Ishikawa (cell line): ENCODE results near the gene GUCY1B1.

ENCODE experiments used
- CEBPB ChIP-seq: IDR thresholded peaks from 2 replicates; pipeline ENCODE4 v1.6.1; 2012
- CREB1 ChIP-seq: IDR thresholded peaks from 2 replicates; pipeline ENCODE4 v1.6.1; 2012; ENCODE audit warnings: low read depth
- EGR1 ChIP-seq: IDR thresholded peaks from 2 replicates; pipeline ENCODE4 v1.6.1; 2012
- EP300 ChIP-seq: IDR thresholded peaks from 2 replicates; pipeline ENCODE4 v1.6.1; 2012; ENCODE audit warnings: borderline replicate concordance
- FOXM1 ChIP-seq: IDR thresholded peaks from 2 replicates; pipeline ENCODE4 v1.6.1; 2012; ENCODE audit warnings: low read depth, borderline replicate concordance
- NFIC ChIP-seq: IDR thresholded peaks from 2 replicates; pipeline ENCODE4 v1.6.1; 2012
- RAD21 ChIP-seq: IDR thresholded peaks from 2 replicates; pipeline ENCODE4 v1.6.1; 2012; ENCODE audit warnings: low read depth
- TAF1 ChIP-seq: IDR thresholded peaks from 2 replicates; pipeline ENCODE4 v1.6.1; 2012; ENCODE audit warnings: low read depth, mild to moderate bottlenecking
- TCF12 ChIP-seq: IDR thresholded peaks from 2 replicates; pipeline ENCODE4 v1.6.1; 2012; ENCODE audit warnings: low read depth
- TEAD4 ChIP-seq: IDR thresholded peaks from 2 replicates; pipeline ENCODE4 v1.6.1; 2012
- YY1 ChIP-seq: IDR thresholded peaks from 2 replicates; pipeline ENCODE4 v1.6.1; 2012; ENCODE audit warnings: low read depth
- ZBTB7A ChIP-seq: IDR thresholded peaks from 2 replicates; pipeline ENCODE4 v1.6.1; 2012; ENCODE audit warnings: low read depth
- TF ChIP-seq, protein P1 (sequence below): IDR thresholded peaks from 2 replicates; pipeline ENCODE4 v1.6.1; 2012
- TF ChIP-seq, protein P2 (sequence below): IDR thresholded peaks from 2 replicates; pipeline ENCODE4 v1.6.1; 2012; ENCODE audit warnings: low read depth, mild to moderate bottlenecking
- TF ChIP-seq, protein P3 (sequence below): IDR thresholded peaks from 2 replicates; pipeline ENCODE4 v1.6.1; 2012

The GUCY1B1 gene

DNA sequence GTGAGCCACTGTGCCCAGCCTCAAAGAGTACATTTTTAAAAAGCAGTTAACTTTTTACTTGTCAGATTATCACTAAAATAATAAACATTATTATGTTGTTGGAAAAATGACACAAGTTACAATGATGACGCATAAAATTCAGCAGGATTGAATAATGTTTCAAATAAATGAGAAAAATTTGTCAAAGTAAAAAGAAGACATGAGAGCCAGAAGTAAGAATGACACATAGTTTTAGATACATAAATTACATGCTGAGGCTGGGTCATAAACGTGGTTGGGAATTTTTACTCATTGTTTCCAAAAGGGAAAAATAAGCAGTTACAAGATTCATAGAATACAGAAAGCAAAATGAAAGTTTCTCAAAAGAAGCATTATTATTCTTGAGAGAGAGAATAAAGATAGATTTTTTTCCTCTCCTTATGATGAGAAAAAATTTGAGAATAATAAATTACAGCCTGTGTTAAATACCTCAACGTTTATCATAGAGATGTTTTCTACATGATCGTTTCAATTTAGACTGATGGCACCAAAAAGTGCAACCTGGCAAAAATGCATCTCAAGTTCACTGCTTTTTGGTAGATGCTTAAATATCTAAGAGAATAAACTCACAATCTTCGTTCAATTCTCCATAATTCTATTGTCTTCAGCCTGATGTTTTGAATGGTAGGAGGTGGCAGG, 40.4 kb downstream of the GUCY1B1 start:
- TF ChIP-seq, protein P1, sequence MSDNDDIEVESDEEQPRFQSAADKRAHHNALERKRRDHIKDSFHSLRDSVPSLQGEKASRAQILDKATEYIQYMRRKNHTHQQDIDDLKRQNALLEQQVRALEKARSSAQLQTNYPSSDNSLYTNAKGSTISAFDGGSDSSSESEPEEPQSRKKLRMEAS = no peak
- TF ChIP-seq EP300 (no peak), RAD21 (no peak)

DNA sequence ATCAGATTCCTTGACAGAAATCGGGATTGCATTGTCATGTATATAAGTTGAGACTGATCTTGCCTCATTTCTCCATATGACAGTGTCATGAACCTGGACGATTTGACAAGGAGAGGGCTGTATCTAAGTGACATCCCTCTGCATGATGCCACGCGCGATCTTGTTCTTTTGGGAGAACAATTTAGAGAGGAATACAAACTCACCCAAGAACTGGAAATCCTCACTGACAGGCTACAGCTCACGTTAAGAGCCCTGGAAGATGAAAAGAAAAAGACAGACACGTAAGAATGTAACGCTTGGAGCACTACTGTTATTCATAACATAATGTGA, 40.9 kb downstream of the GUCY1B1 start:
- no peak for TF ChIP-seq EGR1
- TF ChIP-seq CREB1 = no peak
- no peak for TF ChIP-seq TAF1
- TF ChIP-seq, protein P2, sequence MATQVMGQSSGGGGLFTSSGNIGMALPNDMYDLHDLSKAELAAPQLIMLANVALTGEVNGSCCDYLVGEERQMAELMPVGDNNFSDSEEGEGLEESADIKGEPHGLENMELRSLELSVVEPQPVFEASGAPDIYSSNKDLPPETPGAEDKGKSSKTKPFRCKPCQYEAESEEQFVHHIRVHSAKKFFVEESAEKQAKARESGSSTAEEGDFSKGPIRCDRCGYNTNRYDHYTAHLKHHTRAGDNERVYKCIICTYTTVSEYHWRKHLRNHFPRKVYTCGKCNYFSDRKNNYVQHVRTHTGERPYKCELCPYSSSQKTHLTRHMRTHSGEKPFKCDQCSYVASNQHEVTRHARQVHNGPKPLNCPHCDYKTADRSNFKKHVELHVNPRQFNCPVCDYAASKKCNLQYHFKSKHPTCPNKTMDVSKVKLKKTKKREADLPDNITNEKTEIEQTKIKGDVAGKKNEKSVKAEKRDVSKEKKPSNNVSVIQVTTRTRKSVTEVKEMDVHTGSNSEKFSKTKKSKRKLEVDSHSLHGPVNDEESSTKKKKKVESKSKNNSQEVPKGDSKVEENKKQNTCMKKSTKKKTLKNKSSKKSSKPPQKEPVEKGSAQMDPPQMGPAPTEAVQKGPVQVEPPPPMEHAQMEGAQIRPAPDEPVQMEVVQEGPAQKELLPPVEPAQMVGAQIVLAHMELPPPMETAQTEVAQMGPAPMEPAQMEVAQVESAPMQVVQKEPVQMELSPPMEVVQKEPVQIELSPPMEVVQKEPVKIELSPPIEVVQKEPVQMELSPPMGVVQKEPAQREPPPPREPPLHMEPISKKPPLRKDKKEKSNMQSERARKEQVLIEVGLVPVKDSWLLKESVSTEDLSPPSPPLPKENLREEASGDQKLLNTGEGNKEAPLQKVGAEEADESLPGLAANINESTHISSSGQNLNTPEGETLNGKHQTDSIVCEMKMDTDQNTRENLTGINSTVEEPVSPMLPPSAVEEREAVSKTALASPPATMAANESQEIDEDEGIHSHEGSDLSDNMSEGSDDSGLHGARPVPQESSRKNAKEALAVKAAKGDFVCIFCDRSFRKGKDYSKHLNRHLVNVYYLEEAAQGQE = no peak
- TF ChIP-seq, protein P1 = no peak
- no peak for TF ChIP-seq RAD21
- no peak for TF ChIP-seq ZBTB7A
- TF ChIP-seq TCF12 = no peak
- no peak for TF ChIP-seq EP300

DNA sequence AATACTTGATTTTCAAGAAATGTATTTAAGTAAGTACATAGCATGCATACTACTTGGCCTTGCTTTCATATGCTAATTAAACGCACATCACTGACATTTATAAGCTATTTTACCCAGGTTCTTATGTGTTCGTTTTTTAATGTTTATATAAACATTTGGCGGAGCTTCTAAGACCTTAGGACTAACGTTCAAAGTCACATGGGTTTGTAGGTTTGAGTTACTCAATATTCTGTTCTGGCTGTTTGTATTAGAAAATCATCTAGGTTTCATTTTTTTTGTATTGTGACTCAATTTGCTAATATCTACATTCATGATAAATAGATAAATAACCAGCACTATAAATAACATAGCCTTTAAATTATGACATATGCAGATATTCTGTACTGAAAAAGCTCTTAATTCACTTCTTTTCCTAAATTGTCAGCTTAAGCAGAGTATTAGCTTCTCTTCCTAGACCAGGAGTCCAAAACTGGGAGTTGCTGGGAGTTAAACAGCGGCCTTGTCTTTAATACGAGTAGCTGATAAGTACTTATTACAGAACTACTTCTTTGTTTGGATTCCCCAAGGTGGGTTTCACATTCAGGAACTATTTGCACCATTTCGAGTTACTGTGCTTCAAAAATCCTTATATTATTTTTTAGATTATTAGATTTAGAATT, 42.0 kb downstream of the GUCY1B1 start:
- TF ChIP-seq FOXM1 = no peak
- TF ChIP-seq RAD21 = no peak
- no peak for TF ChIP-seq TCF12
- no peak for TF ChIP-seq NFIC
- no peak for TF ChIP-seq YY1
- TF ChIP-seq, protein P3, sequence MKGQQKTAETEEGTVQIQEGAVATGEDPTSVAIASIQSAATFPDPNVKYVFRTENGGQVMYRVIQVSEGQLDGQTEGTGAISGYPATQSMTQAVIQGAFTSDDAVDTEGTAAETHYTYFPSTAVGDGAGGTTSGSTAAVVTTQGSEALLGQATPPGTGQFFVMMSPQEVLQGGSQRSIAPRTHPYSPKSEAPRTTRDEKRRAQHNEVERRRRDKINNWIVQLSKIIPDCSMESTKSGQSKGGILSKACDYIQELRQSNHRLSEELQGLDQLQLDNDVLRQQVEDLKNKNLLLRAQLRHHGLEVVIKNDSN = no peak
- TF ChIP-seq CREB1 = no peak

DNA sequence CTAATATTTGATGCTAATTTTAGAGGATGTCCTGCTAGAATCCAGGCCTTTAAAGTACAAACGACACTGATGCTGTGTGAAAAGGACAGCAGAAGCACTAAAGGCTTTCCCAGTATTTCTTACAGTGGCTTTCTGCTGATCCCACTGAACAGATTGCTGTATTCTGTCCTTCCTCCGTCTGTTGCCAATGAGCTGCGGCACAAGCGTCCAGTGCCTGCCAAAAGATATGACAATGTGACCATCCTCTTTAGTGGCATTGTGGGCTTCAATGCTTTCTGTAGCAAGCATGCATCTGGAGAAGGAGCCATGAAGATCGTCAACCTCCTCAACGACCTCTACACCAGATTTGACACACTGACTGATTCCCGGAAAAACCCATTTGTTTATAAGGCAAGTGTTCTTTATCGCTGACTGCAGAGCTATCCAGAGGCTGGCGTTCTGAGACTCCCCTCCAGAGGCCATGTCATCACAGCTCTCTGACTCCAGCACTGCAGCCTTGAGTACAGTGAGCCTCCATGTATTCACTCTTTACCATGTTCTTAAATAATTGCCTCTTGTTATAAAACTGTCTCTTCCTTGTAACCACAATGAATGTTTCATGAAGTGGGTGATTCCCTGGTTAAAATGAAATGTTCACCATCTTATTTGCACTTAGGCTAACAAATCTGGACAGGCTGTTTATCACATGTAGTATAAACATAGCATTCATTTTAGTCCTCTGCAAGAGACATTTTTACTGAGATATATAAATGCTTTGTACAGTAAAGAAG, 43.6 kb downstream of the GUCY1B1 start:
- TF ChIP-seq TEAD4 (no peak), EP300 (no peak), TCF12 (no peak), NFIC (no peak), CREB1 (no peak), TAF1 (no peak), EGR1 (no peak)
- TF ChIP-seq, protein P1 = no peak
- TF ChIP-seq, protein P3 = no peak

DNA sequence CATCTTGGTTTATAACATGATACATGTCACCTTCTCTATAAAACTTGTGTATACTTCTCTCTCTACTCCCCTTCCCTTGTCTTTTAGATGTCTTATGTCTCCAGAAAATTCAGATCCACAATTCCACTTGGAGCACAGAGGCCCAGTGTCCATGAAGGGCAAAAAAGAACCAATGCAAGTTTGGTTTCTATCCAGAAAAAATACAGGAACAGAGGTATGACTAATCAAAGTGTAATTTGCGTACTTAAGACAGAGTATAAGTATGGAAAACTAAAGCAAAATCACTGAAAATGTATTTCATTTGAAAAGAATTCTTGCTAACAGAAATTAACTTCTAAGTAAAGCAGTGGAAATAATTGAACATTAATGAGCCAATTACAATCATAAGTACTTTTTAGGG, 46.2 kb downstream of the GUCY1B1 start:
- TF ChIP-seq, protein P3 = no peak
- TF ChIP-seq TCF12 (no peak), FOXM1 (no peak), YY1 (no peak), EP300 (no peak), NFIC (no peak)
- TF ChIP-seq, protein P1 = no peak

DNA sequence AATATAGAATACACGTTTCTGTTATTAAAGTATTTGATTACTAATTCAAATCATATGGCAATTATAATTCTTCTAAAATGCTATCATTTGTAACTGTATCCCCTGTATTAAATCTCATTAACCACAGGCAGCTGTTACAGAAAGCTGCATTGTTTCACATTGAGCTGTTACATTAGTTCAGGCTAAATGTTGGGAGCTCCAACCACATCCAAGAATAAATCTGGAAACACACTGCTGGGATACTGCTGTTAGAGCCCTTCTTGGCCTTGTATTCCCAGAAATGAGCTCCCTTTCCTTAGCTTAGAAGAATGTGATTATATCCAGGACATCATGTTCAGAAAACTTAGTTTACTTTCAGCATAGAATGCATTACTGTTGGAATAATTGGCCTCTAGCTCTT, 48.2 kb downstream of the GUCY1B1 start:
- TF ChIP-seq NFIC (no peak), YY1 (no peak), EP300 (no peak), CEBPB (no peak), TAF1 (no peak), EGR1 (no peak), ZBTB7A (no peak), TEAD4 (no peak), CREB1 (no peak), FOXM1 (no peak)
- TF ChIP-seq, protein P2 = no peak
